HepG2 (cell line): ENCODE measurements around the gene HYPK. TPM values are rescaled to one million over a fixed set of nuclear protein-coding genes. Genes with fewer than 3 reads are reported as not detected.

ENCODE experiments used
- ATAD3A ChIP-seq: sonication (generic); formaldehyde crosslinking; IDR thresholded peaks from 2 replicates; pipeline ENCODE4 v1.4.0; 2020; ENCODE audit warnings: missing genetic modification reagents
- ATF6 ChIP-seq: sonication (generic); formaldehyde crosslinking; conservative IDR thresholded peaks from 2 replicates; pipeline ENCODE4 v1.4.0; 2020; ENCODE audit warnings: missing genetic modification reagents
- CEBPG ChIP-seq: IDR thresholded peaks from 2 replicates; pipeline ENCODE4 v1.6.1; 2016
- CERS6 ChIP-seq: sonication (generic); formaldehyde crosslinking; IDR thresholded peaks from 2 replicates; pipeline ENCODE4 v1.5.0; 2020; ENCODE audit warnings: missing genetic modification reagents
- ELF1 ChIP-seq: sonication (generic); formaldehyde crosslinking; IDR thresholded peaks from 2 replicates; pipeline ENCODE4 v1.4.0; 2020; ENCODE audit warnings: missing genetic modification reagents
- ETV6 ChIP-seq: sonication (generic); formaldehyde crosslinking; conservative IDR thresholded peaks from 2 replicates; pipeline ENCODE4 v1.4.0; 2020; ENCODE audit warnings: missing genetic modification reagents
- KLF11 ChIP-seq: IDR thresholded peaks from 2 replicates; pipeline ENCODE4 v1.6.1; 2016; ENCODE audit warnings: missing compliant biosample characterization
- LBX2 ChIP-seq: sonication (generic); formaldehyde crosslinking; IDR thresholded peaks from 2 replicates; pipeline ENCODE4 v1.5.0; 2020; ENCODE audit warnings: missing genetic modification reagents, mild to moderate bottlenecking, borderline replicate concordance
- NR2F1 ChIP-seq, 2 experiments: fragments of 450-650 bp in 1 of 2; formaldehyde crosslinking in 1 of 2; IDR thresholded peaks; 2 replicates each; pipeline versions ENCODE4 v1.5.0 to v1.6.1; 2016 to 2020; ENCODE audit warnings: mild to moderate bottlenecking in 1 of 2, missing compliant biosample characterization in 1 of 2, missing genetic modification reagents in 1 of 2, moderate library complexity in 1 of 2
- RBFOX2 ChIP-seq: fragments of 200-400 bp; formaldehyde crosslinking; IDR thresholded peaks from 2 replicates; pipeline ENCODE4 v1.6.1; 2017; ENCODE audit warnings: low read depth, mild to moderate bottlenecking, low read length
- SIX4 ChIP-seq: sonication (generic); formaldehyde crosslinking; IDR thresholded peaks from 2 replicates; pipeline ENCODE4 v1.4.0; 2020; ENCODE audit warnings: missing genetic modification reagents
- SMC3 ChIP-seq: IDR thresholded peaks from 2 replicates; pipeline ENCODE4 v1.6.1; 2011; ENCODE audit warnings: low read length, improper control_type of control experiment
- SOX5 ChIP-seq: IDR thresholded peaks from 2 replicates; pipeline ENCODE4 v1.6.1; 2016; ENCODE audit warnings: borderline replicate concordance
- TCF7 ChIP-seq: sonication (generic); IDR thresholded peaks from 2 replicates; pipeline ENCODE4 v1.6.1; 2016; ENCODE audit warnings: antibody characterized with exemption, low read depth
- YEATS4 ChIP-seq: sonication (generic); formaldehyde crosslinking; IDR thresholded peaks from 2 replicates; pipeline ENCODE4 v1.4.0; 2020; ENCODE audit warnings: missing genetic modification reagents, borderline replicate concordance
- ZNF20 ChIP-seq: sonication (generic); formaldehyde crosslinking; IDR thresholded peaks from 2 replicates; pipeline ENCODE4 v1.4.0; 2020; ENCODE audit warnings: mild to moderate bottlenecking, moderate library complexity, missing genetic modification reagents
- ZNF430 ChIP-seq: sonication (generic); formaldehyde crosslinking; IDR thresholded peaks from 2 replicates; pipeline ENCODE4 v1.9.0; 2021; ENCODE audit warnings: mild to moderate bottlenecking, missing genetic modification reagents
- ZNF441 ChIP-seq: sonication (generic); formaldehyde crosslinking; IDR thresholded peaks from 2 replicates; pipeline ENCODE4 v1.7.0; 2021; ENCODE audit warnings: missing genetic modification reagents, borderline replicate concordance
- ZNF674 ChIP-seq: sonication (generic); formaldehyde crosslinking; IDR thresholded peaks from 2 replicates; pipeline ENCODE4 v1.5.0; 2020; ENCODE audit warnings: low read depth, mild to moderate bottlenecking, missing genetic modification reagents
- ZNF781 ChIP-seq: sonication (generic); formaldehyde crosslinking; IDR thresholded peaks from 2 replicates; pipeline ENCODE4 v1.5.1; 2020; ENCODE audit warnings: borderline replicate concordance, mild to moderate bottlenecking, missing genetic modification reagents; ENCODE audit errors: not compliant biosample characterization
- ZSCAN22 ChIP-seq: sonication (generic); formaldehyde crosslinking; IDR thresholded peaks from 2 replicates; pipeline ENCODE4 v1.4.0; 2020; ENCODE audit warnings: mild to moderate bottlenecking, missing genetic modification reagents
- polyA plus RNA-seq, 8 experiments: library from polyadenylated mRNA; depleted of rRNA in 3 of 8; stranded (reverse) in 7 of 8; unstranded in 1 of 8; fragments of >200 nt; fragmentation: Illumina TruSeq in 4 of 8; extraction: Trizol in 4 of 8; gene quantifications; 2 replicates each; pipeline versions ENCODE4 v1.2.1 to v1.2.3, GENCODE V29; 2011 to 2016; ENCODE audit warnings: low read depth in 4 of 8, missing spikeins in 1 of 8, mixed read lengths in 1 of 8; ENCODE audit not compliant: insufficient read depth in 1 of 8
- total RNA-seq, 5 experiments: library from RNA; depleted of rRNA; stranded (reverse); fragments of >200 nt; fragmentation: Illumina TruSeq; extraction: Trizol; gene quantifications; 2 replicates each; pipeline ENCODE4 v1.2.3, GENCODE V29; 2016; ENCODE audit warnings: low read depth in 1 of 5
- TF ChIP-seq, protein P1 (sequence below): sonication (generic); formaldehyde crosslinking; IDR thresholded peaks from 2 replicates; pipeline ENCODE4 v1.8.0; 2022; ENCODE audit warnings: missing genetic modification reagents, mild to moderate bottlenecking, moderate library complexity, borderline replicate concordance

The HYPK gene
- total and polyA plus RNA-seq, 2 of the 13 experiments (the other 11 are each of a cell fraction or from before 2014, with no cell fraction given), result 13.5 to 16.5 TPM

- TF ChIP-seq ATF6, result no peak
- 0 out of 2 replicates have a peak, but pooled peaks have one; percentile 36 for TF ChIP-seq KLF11 (CRISPR knock-in tag)
- TF ChIP-seq, protein P1, sequence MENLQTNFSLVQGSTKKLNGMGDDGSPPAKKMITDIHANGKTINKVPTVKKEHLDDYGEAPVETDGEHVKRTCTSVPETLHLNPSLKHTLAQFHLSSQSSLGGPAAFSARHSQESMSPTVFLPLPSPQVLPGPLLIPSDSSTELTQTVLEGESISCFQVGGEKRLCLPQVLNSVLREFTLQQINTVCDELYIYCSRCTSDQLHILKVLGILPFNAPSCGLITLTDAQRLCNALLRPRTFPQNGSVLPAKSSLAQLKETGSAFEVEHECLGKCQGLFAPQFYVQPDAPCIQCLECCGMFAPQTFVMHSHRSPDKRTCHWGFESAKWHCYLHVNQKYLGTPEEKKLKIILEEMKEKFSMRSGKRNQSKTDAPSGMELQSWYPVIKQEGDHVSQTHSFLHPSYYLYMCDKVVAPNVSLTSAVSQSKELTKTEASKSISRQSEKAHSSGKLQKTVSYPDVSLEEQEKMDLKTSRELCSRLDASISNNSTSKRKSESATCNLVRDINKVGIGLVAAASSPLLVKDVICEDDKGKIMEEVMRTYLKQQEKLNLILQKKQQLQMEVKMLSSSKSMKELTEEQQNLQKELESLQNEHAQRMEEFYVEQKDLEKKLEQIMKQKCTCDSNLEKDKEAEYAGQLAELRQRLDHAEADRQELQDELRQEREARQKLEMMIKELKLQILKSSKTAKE, result no peak
- TF ChIP-seq NR2F1 (CRISPR knock-in tag; IDR thresholded peaks at IDR 0.05), result no peak
- TF ChIP-seq LBX2 (CRISPR knock-in tag), result no peak
- TF ChIP-seq ZNF20 (CRISPR knock-in tag), result no peak
- no peak for TF ChIP-seq TCF7
- TF ChIP-seq ETV6, result no peak; the same call in 1 of the 2 replicates
- TF ChIP-seq SOX5 (CRISPR knock-in tag), result 0 out of 2 replicates have a peak, but pooled peaks have one; percentile 21
- peak; percentile 75; the same call in 1 of the 2 replicates for TF ChIP-seq ZNF430 (CRISPR knock-in tag)
- peak; percentile 12; the same call in 1 of the 2 replicates for TF ChIP-seq CEBPG (CRISPR knock-in tag)
- no peak for TF ChIP-seq ZNF674
- TF ChIP-seq ZSCAN22 (CRISPR knock-in tag), result peak; percentile 56; the same call in 1 of the 2 replicates
- no peak for TF ChIP-seq CERS6 (CRISPR knock-in tag)
- TF ChIP-seq ZNF781, result peak; percentile 79
- no peak for TF ChIP-seq SMC3
- no peak for TF ChIP-seq YEATS4 (CRISPR knock-in tag)
- no peak for TF ChIP-seq ZNF441
- TF ChIP-seq ATAD3A (CRISPR knock-in tag), result no peak
- no peak for TF ChIP-seq SIX4
- no peak for TF ChIP-seq ELF1 (CRISPR knock-in tag)
- peak; percentile 51 for TF ChIP-seq RBFOX2
Measured at GRCh38 chr15:43777267-43777914, 23.0 kb upstream of the HYPK start (continued).
